Measurements from ENCODE around the gene TLK1.
A peak's percentile ranks its signal among the peaks of the same experiment; 100 is the strongest.
"Not testable (repeated sequence)": the region's sequence is repeated elsewhere in the genome, so short reads cannot be mapped to it uniquely, and the experiment has no call there.

The TLK1 gene

GRCh38 chr2:171169333-171169732 lies 8.6 kb upstream of the TLK1 start:
- TF ChIP-seq, protein P1, sequence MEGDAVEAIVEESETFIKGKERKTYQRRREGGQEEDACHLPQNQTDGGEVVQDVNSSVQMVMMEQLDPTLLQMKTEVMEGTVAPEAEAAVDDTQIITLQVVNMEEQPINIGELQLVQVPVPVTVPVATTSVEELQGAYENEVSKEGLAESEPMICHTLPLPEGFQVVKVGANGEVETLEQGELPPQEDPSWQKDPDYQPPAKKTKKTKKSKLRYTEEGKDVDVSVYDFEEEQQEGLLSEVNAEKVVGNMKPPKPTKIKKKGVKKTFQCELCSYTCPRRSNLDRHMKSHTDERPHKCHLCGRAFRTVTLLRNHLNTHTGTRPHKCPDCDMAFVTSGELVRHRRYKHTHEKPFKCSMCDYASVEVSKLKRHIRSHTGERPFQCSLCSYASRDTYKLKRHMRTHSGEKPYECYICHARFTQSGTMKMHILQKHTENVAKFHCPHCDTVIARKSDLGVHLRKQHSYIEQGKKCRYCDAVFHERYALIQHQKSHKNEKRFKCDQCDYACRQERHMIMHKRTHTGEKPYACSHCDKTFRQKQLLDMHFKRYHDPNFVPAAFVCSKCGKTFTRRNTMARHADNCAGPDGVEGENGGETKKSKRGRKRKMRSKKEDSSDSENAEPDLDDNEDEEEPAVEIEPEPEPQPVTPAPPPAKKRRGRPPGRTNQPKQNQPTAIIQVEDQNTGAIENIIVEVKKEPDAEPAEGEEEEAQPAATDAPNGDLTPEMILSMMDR (conservative IDR thresholded peaks at IDR 0.05), result no peak
- no peak overlapping the region for H3K27ac ChIP-seq

DNA sequence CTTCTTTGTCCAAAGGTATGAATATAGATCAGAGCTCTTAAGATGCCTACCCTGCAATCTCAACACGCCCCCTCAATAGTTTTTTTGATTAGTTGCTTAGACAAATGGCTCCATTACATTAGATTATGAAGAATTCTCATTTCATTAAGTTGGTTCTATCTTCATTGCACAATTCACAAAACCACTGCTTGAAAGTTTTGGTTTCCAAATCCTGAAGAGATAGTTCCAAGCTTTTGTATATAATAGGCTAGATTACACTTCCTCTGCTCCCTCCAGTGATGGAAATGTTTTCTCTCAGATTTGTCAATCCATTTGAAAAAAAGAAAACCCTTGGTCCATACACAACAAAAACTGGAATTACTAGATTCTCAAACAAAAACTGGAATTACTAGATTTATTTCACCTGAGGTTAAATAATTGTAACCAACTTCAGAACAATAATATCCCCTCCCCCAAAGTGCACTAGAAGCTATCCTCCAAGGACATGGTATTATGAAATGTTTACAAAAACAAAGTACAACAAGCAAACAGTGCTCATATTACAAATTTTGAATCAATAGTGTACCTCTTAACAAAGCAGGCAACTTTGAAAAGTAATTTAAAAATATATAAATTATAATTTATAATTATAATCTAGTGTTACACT lies 6.8 kb upstream of the TLK1 start:
- TF ChIP-seq, protein P1 (conservative IDR thresholded peaks at IDR 0.05), result no peak
- H3K27ac ChIP-seq, result no peak overlapping the region

- TF ChIP-seq, protein P1 (conservative IDR thresholded peaks at IDR 0.05), result no peak
- H3K27ac ChIP-seq, result no peak overlapping the region; the same call in 1 of the 2 replicates
Observed at GRCh38 chr2:171166328-171166983, 5.8 kb upstream of the TLK1 start.

- TF ChIP-seq, protein P1 (conservative IDR thresholded peaks at IDR 0.05), result no peak
- no peak overlapping the region; the same call in 1 of the 2 replicates for H3K27ac ChIP-seq
Observed at GRCh38 chr2:171165967-171166327, 5.3 kb upstream of the TLK1 start.

GRCh38 chr2:171163261-171163660 lies 2.6 kb upstream of the TLK1 start:
- TF ChIP-seq, protein P1 (conservative IDR thresholded peaks at IDR 0.05), result no peak
- H3K27ac ChIP-seq, result no peak overlapping the region

GRCh38 chr2:171162522-171163197 lies 2.0 kb upstream of the TLK1 start:
- H3K27ac ChIP-seq, result not testable (repeated sequence)

GRCh38 chr2:171160956-171161740 lies 455 bp upstream of the TLK1 start:
- peak overlapping the region; percentile 98 for H3K27ac ChIP-seq
- TF ChIP-seq, protein P1 (conservative IDR thresholded peaks at IDR 0.05), result peak; percentile 29
